Activated T-helper 17 cell treated with anti-CD3 and anti-CD28 coated beads, Interleukin-2, amount 50 U/mL, for 72 hours (primary cell): ENCODE results near the gene TANGO2. TPM values are rescaled to one million over a fixed set of nuclear protein-coding genes. Genes with fewer than 3 reads are reported as not detected.

Source experiments
- ATAC-seq: fragments of 150-1000 bp; cut with Tn5 transposase; replicated peaks from 2 replicates; pipeline ENCODE4 v1.10.0; 2021; ENCODE audit warnings: mild to moderate bottlenecking, moderate library complexity
- H3K27ac Mint-ChIP-seq: one replicate; pipeline ENCODE4 v1.8.0; 2022; ENCODE audit warnings: mixed read lengths
- H3K27me3 Mint-ChIP-seq: one replicate; pipeline ENCODE4 v1.8.0; 2022; ENCODE audit warnings: mixed read lengths
- H3K36me3 Mint-ChIP-seq: one replicate; pipeline ENCODE4 v1.8.0; 2022; ENCODE audit warnings: low read depth, mild to moderate bottlenecking, mixed read lengths
- H3K4me1 Mint-ChIP-seq: one replicate; pipeline ENCODE4 v1.8.0; 2022; ENCODE audit warnings: mixed read lengths
- H3K4me3 Mint-ChIP-seq: one replicate; pipeline ENCODE4 v1.8.0; 2022; ENCODE audit warnings: mild to moderate bottlenecking, mixed read lengths
- H3K9me3 Mint-ChIP-seq: one replicate; pipeline ENCODE4 v1.8.0; 2022; ENCODE audit warnings: mixed read lengths
- total RNA-seq, 2 donors: library from RNA; stranded (reverse); gene quantifications; one replicate each; pipeline ENCODE4 v1.2.3, GENCODE V29; 2022

Gene TANGO2
- total RNA-seq, 2 donors from 2014 or later, result 19.3 to 28.2 TPM

DNA sequence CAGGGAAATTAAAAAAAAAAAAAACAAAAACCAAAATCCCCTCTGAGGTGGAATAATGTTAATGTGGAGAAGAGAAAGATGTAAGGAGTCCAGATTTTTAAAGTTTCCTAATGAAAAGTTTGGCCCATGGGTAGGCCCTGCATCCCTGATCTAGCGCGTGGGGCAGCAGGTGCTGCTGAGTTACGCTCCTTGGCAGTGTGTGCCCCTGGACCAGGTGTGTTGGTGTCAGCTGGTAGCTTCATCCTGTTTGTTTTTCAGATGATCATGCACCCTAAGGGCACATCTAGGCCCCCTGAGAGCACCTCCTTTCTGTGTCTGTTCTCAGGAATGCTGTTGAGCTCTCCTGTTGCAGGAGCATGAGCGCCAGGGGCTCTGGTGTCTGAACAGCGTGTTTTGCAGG is 65.9 kb downstream of the TANGO2 start:
- Mint-ChIP-seq H3K4me3 (no peak overlapping the region), H3K27ac (peak overlapping the region; percentile 39), H3K27me3 (no peaks in the 10 kb centered on the region), H3K9me3 (no peaks in the 10 kb centered on the region), H3K4me1 (peaks cover 36% of the 10 kb centered on the region), H3K36me3 (peaks cover 69% of the 10 kb centered on the region)
- no peak for ATAC-seq

DNA sequence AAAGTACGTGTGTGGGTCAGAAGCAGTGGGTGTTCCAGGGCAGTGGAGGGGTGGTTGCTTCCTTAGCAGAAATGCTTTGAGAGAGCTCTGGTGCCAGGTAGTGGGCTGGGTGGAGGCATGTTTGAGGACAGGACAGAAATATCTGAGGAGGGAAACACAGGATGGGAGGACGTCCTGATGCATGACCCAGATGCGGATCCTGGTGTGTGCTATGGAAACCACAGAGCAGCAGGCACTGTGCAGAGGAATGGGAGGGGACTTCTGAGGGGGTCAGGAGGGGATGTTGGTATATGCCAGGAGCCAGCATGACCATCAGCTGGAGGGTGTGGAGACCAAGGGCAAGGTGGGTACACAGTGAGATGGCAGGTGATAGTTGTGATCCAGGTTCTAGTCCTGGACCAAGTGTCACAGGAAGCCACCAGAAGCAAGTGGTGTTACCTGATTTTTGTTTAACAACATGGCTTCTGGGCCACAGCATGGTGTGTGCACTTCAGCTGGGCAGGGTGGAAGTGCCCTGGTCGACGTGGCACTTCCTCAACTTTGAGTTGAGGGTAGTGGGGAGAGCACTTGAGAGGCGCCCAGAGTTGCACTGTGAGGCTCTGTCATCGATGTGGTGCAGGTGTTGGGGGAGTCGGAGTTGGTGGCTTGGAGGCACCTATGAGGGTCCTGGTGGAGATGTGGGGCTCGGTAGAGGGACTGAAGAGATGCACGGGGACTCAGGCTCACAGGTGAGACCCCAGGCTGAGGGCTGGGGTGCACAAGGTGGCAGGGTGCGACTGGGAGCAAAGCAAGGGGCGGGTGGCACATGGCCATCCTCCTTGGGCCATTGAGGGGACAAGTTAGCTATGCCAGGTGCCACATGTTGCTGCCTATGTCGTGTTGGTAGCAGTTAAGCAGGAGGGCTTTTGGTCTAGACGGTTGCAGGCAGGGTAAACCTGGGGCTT is 66.7 kb downstream of the TANGO2 start:
- no peaks in the 10 kb centered on the region for H3K27me3 Mint-ChIP-seq
- H3K9me3 Mint-ChIP-seq, result no peaks in the 10 kb centered on the region
- H3K4me1 Mint-ChIP-seq, result peaks cover 34% of the 10 kb centered on the region
- ATAC-seq, result no peak
- peaks cover 76% of the 10 kb centered on the region for H3K36me3 Mint-ChIP-seq
- H3K27ac Mint-ChIP-seq, result peak overlapping the region; percentile 39
- H3K4me3 Mint-ChIP-seq, result no peak overlapping the region

DNA sequence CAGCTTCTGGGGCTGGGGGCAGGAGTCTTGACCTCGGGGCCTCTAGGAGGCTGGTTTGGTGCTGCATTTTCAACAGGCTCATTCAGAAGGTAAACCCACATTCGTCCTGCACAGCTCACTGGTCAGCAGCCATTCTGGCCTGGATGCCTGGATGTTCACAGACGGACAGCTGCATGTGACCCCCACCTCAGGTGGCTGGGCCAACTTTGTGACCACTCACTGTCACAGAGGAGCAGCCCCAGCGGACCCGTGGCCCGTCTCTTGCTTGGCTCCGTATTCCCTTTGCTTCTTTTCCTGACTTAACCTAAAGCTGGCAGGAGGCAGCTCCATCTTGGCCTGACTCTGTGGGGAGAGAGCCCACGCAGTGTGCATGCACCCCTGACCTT is 67.3 kb downstream of the TANGO2 start:
- H3K4me1 Mint-ChIP-seq, result peaks cover 27% of the 10 kb centered on the region
- H3K36me3 Mint-ChIP-seq, result peaks cover 82% of the 10 kb centered on the region
- ATAC-seq, result no peak
- H3K9me3 Mint-ChIP-seq, result no peaks in the 10 kb centered on the region
- H3K27me3 Mint-ChIP-seq, result no peaks in the 10 kb centered on the region
- H3K4me3 Mint-ChIP-seq, result no peak overlapping the region
- no peak overlapping the region for H3K27ac Mint-ChIP-seq

GRCh38 chr22:20089226-20089976 is 68.5 kb downstream of the TANGO2 start:
- ATAC-seq, result no peak
- no peaks in the 10 kb centered on the region for H3K9me3 Mint-ChIP-seq
- H3K4me1 Mint-ChIP-seq, result peaks cover 16% of the 10 kb centered on the region
- H3K36me3 Mint-ChIP-seq, result peaks cover 94% of the 10 kb centered on the region
- no peak overlapping the region for H3K27ac Mint-ChIP-seq
- H3K27me3 Mint-ChIP-seq, result no peaks in the 10 kb centered on the region
- no peak overlapping the region for H3K4me3 Mint-ChIP-seq

GRCh38 chr22:20089977-20090729 is 69.2 kb downstream of the TANGO2 start:
- Mint-ChIP-seq H3K4me1 (peaks cover 13% of the 10 kb centered on the region), H3K27ac (no peak overlapping the region)
- no peak for ATAC-seq

GRCh38 chr22:20090730-20091240 is 69.9 kb downstream of the TANGO2 start:
- Mint-ChIP-seq H3K9me3 (no peaks in the 10 kb centered on the region), H3K27me3 (no peaks in the 10 kb centered on the region), H3K4me3 (no peak overlapping the region), H3K4me1 (peaks cover 17% of the 10 kb centered on the region), H3K27ac (peak overlapping the region; percentile 6), H3K36me3 (peaks cover 99% of the 10 kb centered on the region)
- ATAC-seq, result peak; percentile 38

More at GRCh38 chr22:20089977-20090729, 69.2 kb downstream of the TANGO2 start:
- no peak overlapping the region for H3K4me3 Mint-ChIP-seq
- no peaks in the 10 kb centered on the region for H3K9me3 Mint-ChIP-seq
- no peaks in the 10 kb centered on the region for H3K27me3 Mint-ChIP-seq
- H3K36me3 Mint-ChIP-seq, result peaks cover 99% of the 10 kb centered on the region

DNA sequence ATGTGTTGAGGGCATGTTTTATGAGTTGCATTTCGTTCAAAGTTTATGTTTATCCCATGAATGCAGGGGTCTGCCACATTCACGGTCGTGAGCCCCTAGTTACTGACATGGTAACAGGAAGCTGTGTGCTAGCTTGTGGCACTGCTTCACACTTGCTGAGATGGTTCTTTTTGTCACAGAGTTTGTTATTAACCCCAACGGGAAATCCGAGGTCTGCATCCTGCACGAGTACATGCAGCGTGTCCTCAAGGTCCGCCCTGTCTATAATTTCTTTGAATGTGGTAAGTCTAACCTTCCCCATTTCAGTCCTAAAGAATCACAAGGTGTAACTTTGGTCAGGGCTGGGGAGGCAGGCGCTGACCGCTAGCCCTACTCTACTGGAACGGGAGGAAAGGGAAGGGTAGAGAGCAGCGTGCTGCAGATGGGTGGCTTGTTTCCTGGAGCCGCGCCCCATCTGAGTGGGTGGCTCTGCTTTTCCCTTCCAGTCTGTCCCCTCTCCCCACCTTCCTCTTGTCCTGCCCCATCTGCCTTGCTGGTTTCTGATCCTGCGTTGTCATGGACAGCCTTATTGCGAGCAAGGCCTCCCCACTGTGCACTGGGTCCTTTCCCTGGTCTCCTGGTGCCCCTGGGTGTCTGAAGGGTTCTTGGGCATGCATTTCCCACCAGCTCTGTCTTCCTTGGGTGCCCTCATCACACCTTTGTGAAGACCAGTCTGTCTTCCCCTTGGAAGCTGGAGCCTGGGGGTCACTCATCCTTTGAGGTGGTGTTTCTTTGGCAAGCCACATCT is 71.0 kb downstream of the TANGO2 start:
- no peak overlapping the region for H3K27ac Mint-ChIP-seq
- no peak overlapping the region for H3K4me3 Mint-ChIP-seq
- no peaks in the 10 kb centered on the region for H3K9me3 Mint-ChIP-seq
- H3K27me3 Mint-ChIP-seq, result no peaks in the 10 kb centered on the region
- H3K36me3 Mint-ChIP-seq, result peaks cover 99% of the 10 kb centered on the region
- peaks cover 12% of the 10 kb centered on the region for H3K4me1 Mint-ChIP-seq
- ATAC-seq, result no peak

GRCh38 chr22:20092477-20092854 is 71.6 kb downstream of the TANGO2 start:
- H3K9me3 Mint-ChIP-seq, result no peaks in the 10 kb centered on the region
- no peak overlapping the region for H3K4me3 Mint-ChIP-seq
- ATAC-seq, result no peak
- peaks cover 12% of the 10 kb centered on the region for H3K4me1 Mint-ChIP-seq
- no peak overlapping the region for H3K27ac Mint-ChIP-seq
- peaks cover 99% of the 10 kb centered on the region for H3K36me3 Mint-ChIP-seq
- no peaks in the 10 kb centered on the region for H3K27me3 Mint-ChIP-seq

DNA sequence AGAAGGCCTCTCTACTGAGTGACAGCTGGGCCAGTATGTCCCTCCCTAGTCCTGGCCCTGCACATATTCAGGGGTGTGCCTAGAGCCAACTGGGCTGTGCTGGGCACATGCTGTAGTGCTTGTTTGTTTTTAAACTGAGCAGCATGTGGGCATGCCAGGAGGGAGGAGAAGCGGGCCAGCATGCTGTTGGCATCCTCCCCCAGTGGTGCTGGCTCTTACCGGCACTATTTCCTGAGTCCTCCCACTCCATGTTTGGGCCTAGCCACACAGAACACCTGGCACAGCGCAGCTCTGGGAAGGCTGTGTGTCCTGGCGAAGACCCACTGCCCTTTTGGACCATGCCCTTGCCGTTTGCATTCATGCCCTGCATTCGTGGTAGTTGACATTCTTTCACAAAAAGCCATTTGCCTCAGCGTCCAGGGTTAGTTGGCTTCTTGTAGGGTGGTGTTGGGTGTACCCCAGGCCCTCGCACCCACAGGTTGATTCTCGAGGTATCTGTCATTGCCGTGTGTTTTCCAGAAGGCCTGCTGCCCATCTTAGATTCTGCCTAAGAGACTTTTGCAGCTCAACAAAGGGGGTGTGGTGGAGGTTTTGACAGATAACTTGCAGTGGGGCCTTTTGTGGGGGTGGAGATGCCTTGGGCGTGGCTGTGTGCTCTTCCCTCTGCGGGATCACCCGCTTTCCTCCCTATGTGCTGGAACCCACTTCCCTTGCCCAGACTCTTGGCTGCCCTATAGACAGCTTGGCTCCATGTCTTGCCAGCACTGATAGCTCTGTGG is 72.7 kb downstream of the TANGO2 start:
- peak overlapping the region; percentile 20 for H3K27ac Mint-ChIP-seq

DNA sequence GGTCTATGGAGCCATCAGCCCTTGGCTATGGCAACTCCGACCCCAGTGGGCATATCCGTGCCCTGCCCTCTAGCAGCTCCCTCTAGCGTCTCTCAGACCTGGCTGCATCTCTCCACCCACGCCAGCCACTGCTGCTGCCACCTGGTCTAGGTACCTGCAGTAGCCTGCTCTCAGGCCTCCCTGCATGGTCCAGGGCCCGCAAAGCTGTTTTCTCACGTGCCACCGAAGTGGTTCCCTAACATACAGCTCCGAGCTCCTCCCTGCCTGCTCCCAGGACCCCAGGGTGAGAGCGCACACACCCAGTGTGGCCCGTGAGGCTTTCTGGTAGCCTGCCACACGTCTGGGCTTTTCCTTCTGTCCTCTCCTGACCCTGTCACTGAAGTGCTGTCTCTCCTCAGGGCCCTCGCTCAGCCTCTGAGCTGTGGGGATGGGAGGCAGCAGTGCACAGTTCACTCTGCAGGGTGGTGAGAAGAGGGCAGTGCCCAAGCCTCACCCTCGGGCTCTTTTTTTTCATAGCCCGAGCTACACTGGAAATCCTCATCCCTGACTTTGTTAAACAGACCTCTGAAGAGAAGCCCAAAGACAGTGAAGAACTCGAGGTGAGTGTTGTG is 73.4 kb downstream of the TANGO2 start:
- peaks cover 100% of the 10 kb centered on the region for H3K36me3 Mint-ChIP-seq
- H3K4me1 Mint-ChIP-seq, result peaks cover 12% of the 10 kb centered on the region
- H3K4me3 Mint-ChIP-seq, result no peak overlapping the region
- H3K9me3 Mint-ChIP-seq, result no peaks in the 10 kb centered on the region
- no peak for ATAC-seq
- H3K27me3 Mint-ChIP-seq, result no peaks in the 10 kb centered on the region
- H3K27ac Mint-ChIP-seq, result peak overlapping the region; percentile 20

More for the DNA sequence above, 72.7 kb downstream of the TANGO2 start:
- no peak overlapping the region for H3K4me3 Mint-ChIP-seq
- H3K9me3 Mint-ChIP-seq, result no peaks in the 10 kb centered on the region
- H3K27me3 Mint-ChIP-seq, result no peaks in the 10 kb centered on the region
- peaks cover 100% of the 10 kb centered on the region for H3K36me3 Mint-ChIP-seq
- ATAC-seq, result no peak
- H3K4me1 Mint-ChIP-seq, result peaks cover 12% of the 10 kb centered on the region

DNA sequence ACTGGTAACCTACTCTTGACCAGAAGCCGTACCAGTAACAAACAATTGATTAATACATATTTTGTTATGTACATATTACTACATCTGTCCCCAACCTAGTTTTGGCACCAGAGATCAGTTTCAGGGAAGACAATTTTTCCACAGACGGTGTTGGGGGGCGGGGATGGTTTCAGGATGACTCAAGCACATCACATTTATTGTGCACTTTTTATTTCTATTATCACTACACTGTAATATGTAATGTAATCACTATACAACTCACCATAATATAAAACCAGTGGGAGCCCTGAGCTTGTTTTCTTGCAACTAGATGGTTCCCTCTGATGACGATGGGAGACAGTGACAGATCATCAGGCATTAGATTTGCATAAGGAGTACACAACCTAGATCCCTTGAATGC is 74.6 kb downstream of the TANGO2 start:
- H3K4me3 Mint-ChIP-seq, result peak overlapping the region; percentile 42
- peak overlapping the region; percentile 80 for H3K27ac Mint-ChIP-seq
- H3K9me3 Mint-ChIP-seq, result no peaks in the 10 kb centered on the region
- H3K36me3 Mint-ChIP-seq, result peaks cover 99% of the 10 kb centered on the region
- H3K4me1 Mint-ChIP-seq, result peaks cover 12% of the 10 kb centered on the region
- H3K27me3 Mint-ChIP-seq, result no peaks in the 10 kb centered on the region
- peak; percentile 46 for ATAC-seq

GRCh38 chr22:20096574-20097420 is 75.9 kb downstream of the TANGO2 start:
- Mint-ChIP-seq H3K27ac (peak overlapping the region; percentile 49), H3K4me1 (peaks cover 17% of the 10 kb centered on the region), H3K9me3 (no peaks in the 10 kb centered on the region), H3K36me3 (peaks cover 95% of the 10 kb centered on the region), H3K27me3 (no peaks in the 10 kb centered on the region), H3K4me3 (no peak overlapping the region)
- no peak for ATAC-seq
